UCSD-AML1 (cell line): ENCODE measurements around the gene WNT10A.
"Not testable (repeated sequence)": the region's sequence is repeated elsewhere in the genome, so short reads cannot be mapped to it uniquely, and the experiment has no call there.

Experiments
- DNase-seq: peaks from one replicate; lab custom pipeline; 2025; ENCODE audit not compliant: unreplicated experiment; lab: John Stamatoyannopoulos, UW

Gene WNT10A

GRCh38 chr2:218880102-218880858 is at the start of gene WNT10A:
WNT10A (plus strand) TSS chr2:218880852; CDS start chr2:218880996, 144 bp downstream.
- DNase-seq, result no peak

GRCh38 chr2:218831378-218831990 is 49.2 kb upstream of the WNT10A start, which contains the start of gene PRKAG3:
PRKAG3 (minus strand) TSS chr2:218831803.
- no peak for DNase-seq

- DNase-seq, result no peak
These were observed 48.6 kb upstream of the WNT10A start for GRCh38 chr2:218832081-218832480.

GRCh38 chr2:218832520-218832919 is 48.1 kb upstream of the WNT10A start:
- no peak for DNase-seq

- no peak for DNase-seq
These were observed 47.5 kb upstream of the WNT10A start for GRCh38 chr2:218833023-218833609.

GRCh38 chr2:218834685-218835084 is 46.0 kb upstream of the WNT10A start:
- DNase-seq, result no peak

GRCh38 chr2:218837495-218837894 is 43.2 kb upstream of the WNT10A start:
- DNase-seq, result no peak

GRCh38 chr2:218839430-218839829 is 41.2 kb upstream of the WNT10A start:
- DNase-seq, result no peak

GRCh38 chr2:218839888-218840287 is 40.8 kb upstream of the WNT10A start:
- no peak for DNase-seq

GRCh38 chr2:218844334-218844733 is 36.3 kb upstream of the WNT10A start:
- DNase-seq, result not testable (repeated sequence)

GRCh38 chr2:218846963-218847362 is 33.7 kb upstream of the WNT10A start:
- DNase-seq, result not testable (repeated sequence)

GRCh38 chr2:218849721-218850120 is 30.9 kb upstream of the WNT10A start:
- DNase-seq, result no peak

GRCh38 chr2:218850796-218851195 is 29.9 kb upstream of the WNT10A start:
- no peak for DNase-seq

GRCh38 chr2:218851286-218851685 is 29.4 kb upstream of the WNT10A start:
- no peak for DNase-seq

GRCh38 chr2:218852911-218853667 is 27.6 kb upstream of the WNT10A start:
- peak; percentile 61 for DNase-seq

- DNase-seq, result no peak
These were observed 26.9 kb upstream of the WNT10A start for GRCh38 chr2:218853766-218854165.

- no peak for DNase-seq
These were observed 25.8 kb upstream of the WNT10A start for GRCh38 chr2:218854860-218855259.

GRCh38 chr2:218855305-218856166 is 25.1 kb upstream of the WNT10A start:
- no peak for DNase-seq

GRCh38 chr2:218856167-218856895 is 24.3 kb upstream of the WNT10A start:
- no peak for DNase-seq

- no peak for DNase-seq
These were observed 23.8 kb upstream of the WNT10A start for GRCh38 chr2:218856896-218857243.
